Mammary epithelial cell (primary cell): ENCODE results near the gene TMPRSS11B.

ENCODE experiments used
- CTCF ChIP-seq, 2 donors: IDR thresholded peaks in 1 of 2; conservative IDR thresholded peaks in 1 of 2; 2 replicates each; pipeline ENCODE4 v1.5.1; 2011 to 2012; ENCODE audit warnings: inconsistent platforms in 2 of 2, low read length in 2 of 2, mild to moderate bottlenecking in 2 of 2, control low read depth in 1 of 2, low read depth in 1 of 2; ENCODE audit not compliant: insufficient read depth in 1 of 2; ENCODE audit errors: extremely low read depth in 1 of 2
- EZH2 ChIP-seq: IDR thresholded peaks from 2 replicates; pipeline ENCODE4 v1.6.1; 2012; ENCODE audit warnings: low read length, inconsistent platforms, borderline replicate concordance

GRCh38 chr4:68272380-68272779 lies 26.9 kb upstream of the TMPRSS11B start:
- TF ChIP-seq CTCF (conservative IDR thresholded peaks at IDR 0.05 in 1 of 2, IDR thresholded peaks at IDR 0.05 in 1 of 2; ENCODE audit: extremely low read depth in 1 of 2, insufficient read depth in 1 of 2, low read depth in 1 of 2, low read length in 2 of 2) (no peak), EZH2 (no peak)
